HCT116 (cell line): ENCODE results near the gene KLHL40. TPM values are rescaled to one million over a fixed set of nuclear protein-coding genes. Genes with fewer than 3 reads are reported as not detected.

ENCODE experiments used
- ATAC-seq: fragments of 200-7000 bp; cut with Tn5 transposase; 2 replicates; pipeline ENCODE4 v1.9.1; 2020; ENCODE audit warnings: mild to moderate bottlenecking, moderate library complexity
- BruUV-seq: library from RNA; stranded (reverse); fragments of 400-500 nt; replicated peaks from 2 replicates; lab custom pipeline; 2021; lab: Mats Ljungman, UMichigan
- CTCF ChIA-PET: fragments of 300-600 bp; sonication (Branson Sonifier 250); formaldehyde crosslinking; loops from one replicate; lab custom pipeline; 2021; ENCODE audit warnings: antibody characterized with exemption; lab: Charles Lee
- POLR2A ChIA-PET: fragments of 300-600, 350-600 bp; sonication (Branson Sonifier 250); formaldehyde crosslinking; loops from one replicate; lab custom pipeline; 2021; ENCODE audit warnings: antibody characterized with exemption; lab: Charles Lee
- RAD21 ChIA-PET, 2 experiments: fragments of 300-600 bp; sonication (Branson Sonifier 250); formaldehyde crosslinking; loops; one replicate each; lab custom pipeline; 2023; ENCODE audit warnings: low total read pairs in 2 of 2; ENCODE audit not compliant: uncharacterized antibody in 2 of 2, unreplicated experiment in 2 of 2, low non-redundant PET in 1 of 2; lab: Charles Lee
- DNase-seq: peaks from one replicate; pipeline ENCODE4 v3.0.0-alpha.2; 2010; ENCODE audit warnings: low read depth, low spot score
- H2AFZ ChIP-seq: fragments of 200-600 bp; shearing (Covaris generic), sonication (generic); 2 replicates; pipeline ENCODE4 v1.6.1; 2017; ENCODE audit warnings: low read depth, mixed run types, mixed read lengths, antibody characterized with exemption, low read length; ENCODE audit not compliant: poor library complexity, severe bottlenecking
- H3K27ac ChIP-seq: 2 replicates; pipeline ENCODE4 v1.5.1; 2012; ENCODE audit warnings: low read depth, low read length
- H3K27me3 ChIP-seq: fragments of 200-600 bp; sonication (generic); 2 replicates; pipeline ENCODE4 v1.6.1; 2016; ENCODE audit warnings: mixed run types, low read length, mixed read lengths; ENCODE audit not compliant: insufficient read depth
- H3K36me3 ChIP-seq, 2 experiments: fragments of 200-500 bp in 1 of 2; fragments of 200-600 bp in 1 of 2; sonication (Bioruptor generic) in 1 of 2; sonication (generic) in 1 of 2; 2 replicates each; pipeline versions ENCODE4 v1.5.1 to v1.6.1; 2014 to 2016; ENCODE audit warnings: low read length in 2 of 2, inconsistent platforms in 1 of 2, mixed read lengths in 1 of 2, mixed run types in 1 of 2; ENCODE audit not compliant: insufficient read depth in 2 of 2, control insufficient read depth in 1 of 2
- H3K4me1 ChIP-seq, 2 experiments: fragments of 200-600 bp in 1 of 2; sonication (generic) in 1 of 2; 2 replicates each; pipeline versions ENCODE4 v1.5.1 to v1.6.1; 2012 to 2017; ENCODE audit warnings: low read length in 2 of 2, inconsistent platforms in 1 of 2, mild to moderate bottlenecking in 1 of 2, mixed read lengths in 1 of 2, mixed run types in 1 of 2, moderate library complexity in 1 of 2; ENCODE audit not compliant: insufficient read depth in 2 of 2, control insufficient read depth in 1 of 2
- H3K4me2 ChIP-seq: fragments of 200-600 bp; sonication (generic); 2 replicates; pipeline ENCODE4 v1.6.1; 2017; ENCODE audit warnings: mixed run types, low read length, mixed read lengths
- H3K4me3 ChIP-seq, 2 experiments: fragments of 200-600 bp in 1 of 2; sonication (generic) in 1 of 2; replicated peaks in 1 of 2; 2 replicates each; pipeline ENCODE4 v1.5.1; 2011 to 2016; ENCODE audit warnings: low read length in 2 of 2, control low read depth in 1 of 2, low read depth in 1 of 2, mild to moderate bottlenecking in 1 of 2, mixed read lengths in 1 of 2, mixed run types in 1 of 2
- H3K79me2 ChIP-seq: fragments of 200-600 bp; sonication (generic); 2 replicates; pipeline ENCODE4 v1.6.1; 2017; ENCODE audit warnings: mild to moderate bottlenecking, mixed run types, low read length, moderate library complexity, mixed read lengths; ENCODE audit not compliant: insufficient read depth
- H3K9ac ChIP-seq: fragments of 200-600 bp; sonication (generic); 2 replicates; pipeline ENCODE4 v1.6.1; 2016; ENCODE audit warnings: low read length, mixed read lengths
- H3K9me2 ChIP-seq: fragments of 200-600 bp; sonication (generic), shearing (Covaris generic); 2 replicates; pipeline ENCODE4 v1.6.1; 2017; ENCODE audit warnings: mixed run types, mild to moderate bottlenecking, moderate library complexity; ENCODE audit not compliant: insufficient read depth
- H3K9me3 ChIP-seq, 2 experiments: fragments of 200-500 bp in 1 of 2; fragments of 200-600 bp in 1 of 2; sonication (Bioruptor generic) in 1 of 2; sonication (generic) in 1 of 2; 2 replicates each; pipeline ENCODE4 v1.6.1; 2014 to 2017; ENCODE audit warnings: low read length in 2 of 2, mixed read lengths in 2 of 2, inconsistent platforms in 1 of 2, low read depth in 1 of 2, mild to moderate bottlenecking in 1 of 2, mixed run types in 1 of 2, moderate library complexity in 1 of 2; ENCODE audit not compliant: control insufficient read depth in 1 of 2, insufficient read depth in 1 of 2
- H4K20me1 ChIP-seq: fragments of 200-600 bp; sonication (generic), shearing (Covaris generic); 2 replicates; pipeline ENCODE4 v1.6.1; 2017; ENCODE audit warnings: mixed run types, mild to moderate bottlenecking, moderate library complexity; ENCODE audit not compliant: insufficient read depth
- EZH2 ChIP-seq: fragments of 200-600 bp; sonication (generic); IDR thresholded peaks from 2 replicates; pipeline ENCODE4 v1.6.1; 2017; ENCODE audit warnings: antibody characterized with exemption, mixed run types
- POLR2A ChIP-seq: IDR thresholded peaks from 2 replicates; pipeline ENCODE4 v1.7.0; 2011; ENCODE audit warnings: borderline replicate concordance; ENCODE audit not compliant: insufficient read depth, insufficient read length; ENCODE audit errors: extremely low read depth
- POLR2AphosphoS5 ChIP-seq: IDR thresholded peaks from 2 replicates; pipeline ENCODE4 v1.6.1; 2011; ENCODE audit warnings: mild to moderate bottlenecking, low read depth, low read length, moderate library complexity
- SP1 ChIP-seq: IDR thresholded peaks from 2 replicates; pipeline ENCODE4 v1.6.1; 2012; ENCODE audit warnings: low read depth
- SRF ChIP-seq: IDR thresholded peaks from 2 replicates; pipeline ENCODE4 v1.6.1; 2012; ENCODE audit warnings: low read depth
- YY1 ChIP-seq: IDR thresholded peaks from 2 replicates; pipeline ENCODE4 v1.6.1; 2011; ENCODE audit warnings: low read length, low read depth, moderate library complexity, mild to moderate bottlenecking; ENCODE audit not compliant: insufficient replicate concordance; ENCODE audit errors: extremely low read depth
- ZNF274 ChIP-seq: fragments of 200-500 bp; sonication (Bioruptor generic); IDR thresholded peaks from 2 replicates; pipeline ENCODE4 v1.6.1; 2014; ENCODE audit warnings: mild to moderate bottlenecking, low read depth, low read length, inconsistent platforms
- intact Hi-C: fragments of 100-400 bp; cut with micrococcal nuclease; formaldehyde crosslinking; loops from 2 replicates; pipeline ENCODE4 v1.10.0; 2022
- total RNA-seq: library from RNA; stranded (reverse); gene quantifications from one replicate; pipeline ENCODE4 v1.2.1, GENCODE V29; 2021; ENCODE audit not compliant: unreplicated experiment
- TF ChIP-seq, protein P1 (sequence below): IDR thresholded peaks from 2 replicates; pipeline ENCODE4 v1.6.1; 2012

KLHL40 gene
- total RNA-seq, 1 experiment from 2014 or later: not detected

DNA sequence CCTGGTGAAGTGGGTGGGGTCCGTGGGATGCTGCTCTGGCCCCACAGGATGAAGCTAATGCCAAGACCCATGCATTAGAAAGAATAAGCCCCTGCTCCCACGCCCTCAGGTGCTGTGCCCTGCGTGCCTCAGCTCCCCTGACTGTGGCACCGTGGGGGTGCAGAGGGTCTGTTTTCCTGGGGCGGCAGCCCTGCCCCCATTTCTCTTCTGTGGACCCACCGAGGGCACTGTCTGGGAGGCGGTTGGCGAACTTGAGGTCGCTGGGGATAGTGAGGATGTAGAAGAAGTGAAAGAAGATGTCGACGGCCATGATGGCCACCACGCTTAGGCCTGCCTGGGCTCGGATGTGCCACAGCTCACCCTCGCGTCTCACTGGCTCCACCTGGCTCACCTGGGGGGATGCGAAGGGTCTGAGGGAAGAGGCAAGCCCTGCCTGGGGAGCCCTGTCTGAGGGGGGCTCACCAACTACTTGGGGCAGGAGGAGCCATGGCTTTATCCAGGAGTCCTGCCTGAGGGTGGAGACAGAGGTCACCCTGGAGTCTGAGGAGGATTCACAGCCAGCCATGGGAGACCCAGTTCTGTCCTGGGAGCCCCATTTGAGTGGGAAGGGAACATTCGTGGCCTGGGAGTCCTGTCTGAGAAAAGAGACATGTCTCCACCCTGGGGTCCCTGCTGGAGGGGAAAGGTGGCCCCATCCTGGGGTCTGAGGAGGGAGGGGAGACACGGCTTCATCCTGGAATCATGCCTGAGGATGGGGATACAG lies 12.1 kb downstream of the KLHL40 start:
- RAD21 ChIA-PET: no interaction called here
- Histone ChIP-seq H3K36me3 (no peaks in the 10 kb centered on the region), H2AFZ (no peak overlapping the region), H4K20me1 (no peaks in the 10 kb centered on the region), H3K4me1 (peaks cover 0 to 3% of the 10 kb centered on the region in 2 experiments; a peak in 1 of 4 replicates), H3K27me3 (0 out of 2 replicates have a peak, but pooled peaks cover 3% of the 10 kb centered on the region), H3K79me2 (no peaks in the 10 kb centered on the region), H3K9ac (no peak overlapping the region), H3K4me2 (no peak overlapping the region), H3K27ac (no peak overlapping the region), H3K4me3 (no peak overlapping the region), H3K9me2 (no peaks in the 10 kb centered on the region), H3K9me3 (no peaks in the 10 kb centered on the region)
- no TSS peak for BruUV-seq
- ATAC-seq: no peak
- intact Hi-C loops: no loop called here
- DNase-seq: no peak
- CTCF ChIA-PET: no interaction called here
- POLR2A ChIA-PET: no interaction called here
- TF ChIP-seq, protein P1, sequence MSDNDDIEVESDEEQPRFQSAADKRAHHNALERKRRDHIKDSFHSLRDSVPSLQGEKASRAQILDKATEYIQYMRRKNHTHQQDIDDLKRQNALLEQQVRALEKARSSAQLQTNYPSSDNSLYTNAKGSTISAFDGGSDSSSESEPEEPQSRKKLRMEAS: no peak
- TF ChIP-seq EZH2: no peak

DNA sequence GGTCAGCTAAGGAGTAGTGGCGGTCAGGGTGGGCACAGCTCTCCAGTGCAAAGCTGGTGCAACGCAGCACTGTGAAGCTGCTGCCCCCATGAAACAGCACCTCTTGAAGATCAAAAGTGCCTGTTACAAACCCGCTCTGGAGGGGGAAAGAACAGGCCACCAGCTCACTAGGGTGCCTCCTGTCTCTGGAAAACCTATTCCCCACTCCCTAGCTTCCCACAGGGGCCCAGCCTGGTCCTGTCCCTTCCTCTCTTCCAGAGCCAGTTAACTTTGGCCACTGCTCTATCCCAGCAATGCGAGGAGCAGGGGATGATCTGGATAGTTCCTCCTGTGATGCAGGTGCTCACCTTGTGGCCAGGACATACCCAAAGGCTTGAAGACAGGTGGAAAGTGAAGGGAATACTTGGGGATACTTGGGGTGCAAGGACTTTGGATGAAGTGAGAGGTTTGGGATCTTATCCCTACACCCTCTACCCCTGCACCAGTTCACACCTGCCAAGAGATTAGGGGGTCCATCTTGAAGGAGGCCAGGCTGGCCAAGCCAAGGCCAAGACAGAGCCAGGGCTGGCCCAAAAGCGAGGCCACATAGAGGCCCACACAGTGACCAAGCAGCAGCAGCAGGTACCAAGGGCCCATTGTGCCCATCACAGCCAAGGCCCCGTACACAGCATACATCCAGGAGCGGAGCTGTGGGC lies 13.0 kb downstream of the KLHL40 start:
- H3K9me3 ChIP-seq: no peaks in the 10 kb centered on the region
- CTCF ChIA-PET: no interaction called here
- no peaks in the 10 kb centered on the region for H3K36me3 ChIP-seq
- H3K4me2 ChIP-seq: no peak overlapping the region
- peaks cover 0 to 3% of the 10 kb centered on the region in 2 experiments; a peak in 1 of 4 replicates for H3K4me1 ChIP-seq
- intact Hi-C loops: no loop called here
- no peaks in the 10 kb centered on the region for H4K20me1 ChIP-seq
- H3K9ac ChIP-seq: no peak overlapping the region
- no peaks in the 10 kb centered on the region for H3K9me2 ChIP-seq
- no peaks in the 10 kb centered on the region for H3K79me2 ChIP-seq
- H3K27ac ChIP-seq: no peak overlapping the region
- DNase-seq (no peak), ATAC-seq (no peak)
- no peak overlapping the region for H3K4me3 ChIP-seq
- 0 out of 2 replicates have a peak, but pooled peaks cover 3% of the 10 kb centered on the region for H3K27me3 ChIP-seq
- no peak for TF ChIP-seq EZH2
- TF ChIP-seq POLR2AphosphoS5: no peak
- no peak for TF ChIP-seq SP1
- TF ChIP-seq YY1: no peak
- no peak for TF ChIP-seq SRF
- no peak for TF ChIP-seq ZNF274
- TF ChIP-seq POLR2A: no peak
- H2AFZ ChIP-seq: no peak overlapping the region
- BruUV-seq: no TSS peak
- RAD21 ChIA-PET: no interaction called here
- POLR2A ChIA-PET: no interaction called here
